HG03442 (cell line): ENCODE results near the gene CD244.

Experiments used
- ATAC-seq: cut with Tn5 transposase; IDR thresholded peaks from one replicate; pipeline ENCODE4 v1.9.1; 2021; ENCODE audit warnings: mild to moderate bottlenecking, moderate library complexity; ENCODE audit not compliant: unreplicated experiment

CD244 gene

GRCh38 chr1:160850993-160851392, 11.7 kb downstream of the CD244 start:
- ATAC-seq, result no peak

GRCh38 chr1:160850541-160850940, 12.1 kb downstream of the CD244 start:
- no peak for ATAC-seq

- no peak for ATAC-seq
Observed at GRCh38 chr1:160846281-160846680, 16.4 kb downstream of the CD244 start.

- no peak for ATAC-seq
Observed at GRCh38 chr1:160844447-160845232, 18.0 kb downstream of the CD244 start.

- no peak for ATAC-seq
Observed at GRCh38 chr1:160841079-160841478, 21.6 kb downstream of the CD244 start.

GRCh38 chr1:160839746-160840145, 22.9 kb downstream of the CD244 start:
- no peak for ATAC-seq

GRCh38 chr1:160838888-160839287, 23.8 kb downstream of the CD244 start:
- no peak for ATAC-seq

GRCh38 chr1:160837558-160838205, 25.0 kb downstream of the CD244 start:
- ATAC-seq, result peak; percentile 75

- ATAC-seq, result no peak
Observed at GRCh38 chr1:160836981-160837557, 25.6 kb downstream of the CD244 start.

- no peak for ATAC-seq
Observed at GRCh38 chr1:160836561-160836960, 26.1 kb downstream of the CD244 start.

- no peak for ATAC-seq
Observed at GRCh38 chr1:160835751-160836150, 26.9 kb downstream of the CD244 start.

GRCh38 chr1:160834945-160835565, 27.6 kb downstream of the CD244 start:
- ATAC-seq, result no peak

GRCh38 chr1:160830321-160831153, 32.1 kb downstream of the CD244 start:
- ATAC-seq, result peak; percentile 65

GRCh38 chr1:160829766-160830165, 32.9 kb downstream of the CD244 start:
- ATAC-seq, result no peak

GRCh38 chr1:160827418-160827817, 35.3 kb downstream of the CD244 start:
- ATAC-seq, result no peak

GRCh38 chr1:160826546-160826945, 36.1 kb downstream of the CD244 start:
- no peak for ATAC-seq

- no peak for ATAC-seq
Observed at GRCh38 chr1:160823296-160823695, 39.4 kb downstream of the CD244 start.

GRCh38 chr1:160821627-160822026, 41.1 kb downstream of the CD244 start:
- no peak for ATAC-seq

GRCh38 chr1:160819186-160819585, 43.5 kb downstream of the CD244 start:
- no peak for ATAC-seq

GRCh38 chr1:160818207-160818937, 44.3 kb downstream of the CD244 start:
- ATAC-seq, result no peak
